IPS DF 4.7 (cell line): ENCODE measurements around the gene MSI2.

ENCODE experiments used
- DNase-seq: peaks from one replicate; pipeline ENCODE4 v3.0.0-alpha.2; 2013; ENCODE audit warnings: low spot score; ENCODE audit errors: extremely low read depth

MSI2 gene

DNA sequence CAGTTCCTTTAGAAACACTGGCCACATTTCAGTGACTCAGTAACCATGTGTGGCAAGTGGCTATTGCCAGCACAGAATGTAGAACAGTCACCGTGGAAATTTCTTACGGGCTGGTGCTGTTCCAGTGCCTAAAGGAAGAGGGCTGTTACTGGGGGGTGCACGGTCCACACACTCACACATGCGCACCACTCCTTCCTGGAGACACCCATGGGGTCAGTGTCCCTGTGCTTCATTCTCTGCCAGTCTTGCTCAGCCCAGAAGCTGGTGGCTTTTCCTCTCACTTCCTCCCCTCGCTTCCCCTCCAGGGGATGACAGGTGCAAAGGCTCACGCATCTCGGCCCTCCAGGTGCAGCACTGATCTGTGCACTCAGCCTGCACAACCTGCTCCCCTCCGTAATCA is 373.1 kb downstream of the MSI2 start:
- DNase-seq: no peak

GRCh38 chr17:57629886-57630285 is 373.6 kb downstream of the MSI2 start:
- DNase-seq: no peak

- no peak for DNase-seq
Observed at GRCh38 chr17:57630736-57631135, 374.4 kb downstream of the MSI2 start.

- DNase-seq: no peak
Observed at GRCh38 chr17:57631871-57632270, 375.5 kb downstream of the MSI2 start.

GRCh38 chr17:57632294-57632693 is 376.0 kb downstream of the MSI2 start:
- DNase-seq: no peak

DNA sequence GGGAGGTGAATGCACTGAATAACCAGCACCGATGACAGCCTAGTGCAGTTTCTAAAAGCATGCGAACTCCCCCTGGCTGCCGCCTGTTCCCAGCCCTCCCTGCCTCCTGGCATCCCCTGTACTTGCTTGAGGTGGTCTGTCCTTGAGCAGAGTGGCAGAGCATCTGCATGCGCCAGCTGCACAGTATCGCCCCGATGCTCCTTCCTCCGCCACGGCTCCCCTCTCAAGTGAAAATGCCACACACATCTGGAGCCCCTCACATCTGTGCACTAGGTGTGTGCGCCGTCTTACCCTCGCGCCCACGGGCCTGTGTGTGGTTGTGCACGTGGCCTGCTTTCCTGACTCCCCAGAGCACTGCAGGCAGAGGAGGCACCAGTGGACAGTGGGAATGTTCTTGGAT is 376.9 kb downstream of the MSI2 start:
- DNase-seq: no peak

DNA sequence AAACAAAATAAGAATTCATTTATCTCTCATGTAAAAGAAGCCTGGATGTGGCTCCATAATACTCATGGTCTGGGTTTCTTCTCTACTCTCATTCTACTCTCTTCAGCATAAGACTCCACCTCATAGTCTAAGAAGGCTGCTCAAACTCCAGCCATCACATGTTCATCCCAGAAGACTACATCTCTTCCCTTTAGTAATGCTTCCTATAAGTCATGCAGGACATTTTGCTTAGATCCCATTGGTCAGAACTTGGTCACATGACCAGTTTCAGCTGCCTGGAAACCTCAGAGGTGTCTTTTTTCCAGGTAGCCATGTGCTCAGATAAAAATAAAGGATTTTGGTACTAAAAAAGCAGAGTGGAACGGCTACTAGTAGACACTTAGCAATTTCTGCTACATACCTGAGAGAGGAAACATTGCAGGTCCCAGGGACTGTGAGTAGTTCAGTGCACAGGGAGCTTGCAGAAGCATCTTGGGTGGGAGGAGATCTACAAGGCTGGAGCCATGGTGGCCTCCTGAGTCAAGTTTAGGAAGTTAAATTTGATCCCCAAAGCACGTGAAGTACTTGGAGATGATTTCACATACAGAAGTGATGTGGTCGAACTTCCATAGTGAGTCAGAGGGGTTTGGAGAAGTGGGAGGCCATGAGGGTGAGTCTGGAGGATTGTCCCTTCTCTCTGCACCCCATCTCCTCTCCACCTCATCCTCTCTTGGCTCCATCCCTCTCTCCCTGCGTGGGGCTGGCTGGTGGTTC is 378.6 kb downstream of the MSI2 start:
- no peak for DNase-seq

DNA sequence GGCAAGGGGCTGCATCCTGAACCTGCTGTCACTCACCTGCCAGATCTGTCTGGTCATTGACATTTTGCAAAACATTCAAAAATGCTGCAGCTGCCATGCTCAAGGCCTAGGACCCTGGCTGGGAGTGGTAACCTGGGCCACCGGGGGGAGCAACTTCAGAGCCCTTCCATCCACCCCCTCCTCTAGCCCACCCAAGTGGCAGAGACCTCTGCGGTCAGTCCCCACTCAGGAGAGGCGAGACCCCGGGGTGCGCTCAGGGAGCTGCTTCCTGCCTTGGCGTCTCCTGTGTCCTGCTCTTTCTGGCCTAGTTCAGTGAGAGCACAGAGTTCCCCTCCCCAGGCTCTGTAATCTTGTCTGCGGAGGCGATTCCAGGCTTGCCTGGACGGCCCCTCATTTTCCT is 380.0 kb downstream of the MSI2 start:
- DNase-seq: no peak

- DNase-seq: no peak
Observed at GRCh38 chr17:57636985-57637665, 380.8 kb downstream of the MSI2 start.

DNA sequence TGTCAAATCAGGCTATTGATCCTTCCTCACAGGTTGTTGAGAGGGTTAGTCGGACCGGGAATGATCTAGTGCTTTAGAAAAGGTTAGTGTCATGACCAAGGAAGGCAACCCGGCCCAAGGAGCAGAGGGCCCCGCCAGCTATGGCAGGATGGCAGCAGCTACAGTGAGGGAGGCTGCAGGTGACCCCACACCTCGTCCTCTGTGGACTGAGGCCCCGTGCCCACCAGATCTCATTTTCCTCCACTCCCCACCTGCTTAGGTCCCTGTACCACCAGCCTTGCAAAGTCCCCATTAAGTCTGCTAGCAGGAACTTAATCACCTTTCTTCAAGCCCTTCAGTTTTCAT is 381.3 kb downstream of the MSI2 start:
- DNase-seq: no peak

GRCh38 chr17:57638284-57638683 is 382.0 kb downstream of the MSI2 start:
- no peak for DNase-seq

DNA sequence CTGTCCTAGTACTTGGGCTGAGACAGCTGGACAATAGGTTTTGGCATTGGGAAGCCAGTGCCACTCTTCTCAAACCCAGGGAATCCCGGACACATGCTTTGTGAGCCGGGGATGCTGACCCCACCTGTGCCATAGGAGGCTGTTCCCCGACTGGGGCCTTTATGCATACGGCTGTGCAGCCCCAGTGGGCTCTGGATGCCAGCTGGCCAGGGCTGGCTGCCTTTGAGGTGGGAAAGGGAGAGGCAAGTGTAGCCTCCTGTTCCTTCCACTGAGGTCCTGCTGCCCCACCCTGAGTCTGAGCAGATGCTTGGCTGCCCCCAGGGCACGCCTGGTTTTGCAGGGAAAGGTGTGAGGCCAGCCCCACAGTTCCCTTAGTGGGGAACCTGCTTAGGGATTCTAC is 383.1 kb downstream of the MSI2 start:
- DNase-seq: no peak

DNA sequence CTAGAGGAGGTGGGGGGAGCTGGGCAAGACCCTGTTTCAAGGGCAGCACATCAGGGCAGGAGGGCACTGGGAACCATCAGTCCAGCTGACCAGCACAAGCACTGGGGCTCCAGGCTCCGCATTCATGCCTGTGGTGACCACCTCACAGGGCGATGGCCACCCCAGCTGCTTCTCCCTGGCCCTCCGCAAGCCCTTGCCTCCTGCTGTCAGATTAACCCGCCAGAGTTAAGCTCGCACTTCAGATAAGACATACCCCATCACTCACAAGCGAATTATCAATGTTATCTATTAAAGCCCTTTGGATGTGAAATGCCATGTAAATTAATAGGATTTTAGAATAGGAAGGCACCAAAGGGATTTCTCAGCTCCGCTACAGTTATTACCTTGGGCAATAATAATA is 383.8 kb downstream of the MSI2 start:
- no peak for DNase-seq

DNA sequence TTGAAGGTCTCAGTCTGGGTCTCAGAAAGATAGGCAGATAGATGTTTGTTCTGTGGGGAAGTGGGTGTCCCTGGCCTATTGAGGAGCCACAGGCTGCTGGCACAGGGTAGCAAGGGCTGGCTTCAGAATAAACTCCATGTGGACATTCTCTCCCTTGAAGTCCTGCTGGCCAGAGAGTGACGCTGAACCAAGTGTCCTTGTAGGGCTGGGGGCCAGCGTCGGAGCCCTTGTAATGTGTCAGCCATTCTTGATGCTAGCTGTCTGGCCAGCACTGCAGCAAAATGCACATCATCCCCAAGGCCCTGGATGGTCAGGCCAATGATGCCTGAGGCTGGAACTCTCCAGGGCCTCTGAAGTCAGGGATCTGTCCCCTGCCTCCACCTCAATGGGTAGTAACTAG is 385.4 kb downstream of the MSI2 start:
- no peak for DNase-seq

GRCh38 chr17:57643062-57643461 is 386.7 kb downstream of the MSI2 start:
- no peak for DNase-seq

- DNase-seq: no peak
Observed at GRCh38 chr17:57644326-57644725, 388.0 kb downstream of the MSI2 start.

DNA sequence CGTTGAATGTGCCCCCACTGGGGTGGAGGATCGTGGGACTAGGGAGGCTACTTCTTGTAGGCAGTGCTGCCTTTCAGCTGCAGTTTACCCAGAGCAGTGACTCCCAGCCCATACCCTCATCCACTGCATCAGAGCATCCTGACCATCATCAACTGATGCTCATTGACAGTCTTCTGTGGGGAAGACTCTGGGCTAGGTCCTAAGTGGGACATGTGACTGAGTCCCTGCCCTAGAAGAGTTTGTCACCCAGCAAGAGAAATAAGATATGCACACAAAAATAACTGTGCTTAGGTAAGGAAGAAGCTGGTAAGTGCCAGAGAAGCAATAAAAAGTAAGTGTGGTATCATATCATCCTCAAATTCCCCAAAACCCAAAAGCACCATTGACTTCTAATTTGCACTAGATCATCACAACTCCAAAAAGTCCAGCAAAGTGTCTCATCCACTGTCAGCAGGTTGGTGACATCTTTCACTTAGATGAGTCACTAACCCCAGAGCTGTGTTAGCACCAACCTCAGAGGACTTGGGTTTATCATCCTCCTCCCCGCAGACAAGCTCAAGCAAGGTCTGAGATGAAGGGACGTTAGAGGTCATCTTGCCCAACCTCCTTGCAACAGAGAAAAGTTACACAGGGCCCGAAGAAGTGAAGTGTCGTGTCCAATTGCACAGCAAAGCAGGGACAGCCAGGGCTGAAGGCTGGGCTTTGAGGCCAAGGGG is 389.8 kb downstream of the MSI2 start:
- no peak for DNase-seq

- no peak for DNase-seq
Observed at GRCh38 chr17:57648720-57649119, 392.4 kb downstream of the MSI2 start.

DNA sequence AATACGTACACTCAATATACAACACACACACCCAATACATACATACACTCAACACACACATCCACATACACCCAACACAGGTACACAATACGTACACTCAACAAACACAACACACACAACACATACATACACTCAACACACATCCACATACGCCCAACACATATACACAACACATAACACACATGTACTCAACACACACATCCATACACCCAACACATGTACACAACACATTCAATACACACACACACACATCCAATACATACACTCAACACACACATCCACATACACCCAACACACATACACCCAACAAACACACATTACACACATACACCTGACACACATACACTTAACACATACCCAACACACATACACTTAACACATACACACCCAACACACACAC is 392.9 kb downstream of the MSI2 start:
- DNase-seq: no peak

- DNase-seq: no peak
Observed at GRCh38 chr17:57649731-57650484, 393.6 kb downstream of the MSI2 start.

DNA sequence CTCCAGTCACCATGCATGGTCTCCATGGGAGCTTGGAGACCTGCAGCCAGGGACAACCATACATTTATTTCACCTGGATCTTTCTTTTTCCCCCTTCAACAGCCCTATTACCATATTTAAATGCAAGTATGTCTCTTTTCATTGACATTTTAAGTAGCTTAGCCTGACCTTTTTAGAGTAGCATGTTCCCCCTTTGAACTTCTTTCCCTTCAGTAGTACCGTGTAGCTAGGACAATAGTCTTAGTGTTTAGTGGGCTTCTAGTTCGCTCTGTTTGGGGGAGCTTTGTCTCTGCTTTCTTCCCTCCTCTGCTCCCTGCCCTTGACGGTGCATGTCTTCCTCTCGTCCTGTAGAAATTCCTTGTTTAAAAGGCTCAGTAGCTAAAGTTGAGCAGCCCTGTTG is 394.2 kb downstream of the MSI2 start:
- DNase-seq: no peak

- DNase-seq: no peak
Observed at GRCh38 chr17:57651451-57651850, 395.1 kb downstream of the MSI2 start.
